Cardiac muscle cell (in vitro differentiated cells and primary cell): ENCODE measurements around the gene RPUSD3. TPM values are rescaled to one million over a fixed set of nuclear protein-coding genes. Genes with fewer than 3 reads are reported as not detected.

Experiments
- DNase-seq, 2 donors: peaks; one replicate each; pipeline versions ENCODE4 v3.0.0 to v3.0.0-alpha.2; 2010 to 2017; ENCODE audit warnings: low read depth in 1 of 2, low spot score in 1 of 2
- H3K27ac ChIP-seq: fragments of 200-600 bp; sonication (generic); 2 replicates; pipeline ENCODE4 v1.5.1; 2016
- H3K27me3 ChIP-seq: fragments of 200-600 bp; sonication (generic); 2 replicates; pipeline ENCODE4 v1.6.0; 2016; ENCODE audit warnings: control low read depth
- H3K36me3 ChIP-seq: fragments of 200-600 bp; sonication (generic); 2 replicates; pipeline ENCODE4 v1.5.1; 2016; ENCODE audit warnings: control low read depth
- H3K4me1 ChIP-seq: fragments of 200-600 bp; sonication (generic); 2 replicates; pipeline ENCODE4 v1.8.1; 2017; ENCODE audit warnings: low read depth, mild to moderate bottlenecking, mixed run types
- H3K4me3 ChIP-seq: fragments of 200-600 bp; sonication (generic); 2 replicates; pipeline ENCODE4 v1.5.1; 2016; ENCODE audit warnings: mild to moderate bottlenecking
- H3K9me3 ChIP-seq: fragments of 200-600 bp; sonication (generic); 2 replicates; pipeline ENCODE4 v1.5.1; 2017; ENCODE audit warnings: low read depth, mild to moderate bottlenecking, control low read depth
- polyA plus RNA-seq: library from polyadenylated mRNA; unstranded; fragments of >200 nt; fragmentation: Nextera tagmentation; extraction: Ambion mirVana; gene quantifications from 2 replicates; pipeline ENCODE4 v1.2.1, GENCODE V29; 2016
- total RNA-seq: library from RNA; depleted of rRNA; stranded (reverse); fragments of >200 nt; gene quantifications from 2 replicates; pipeline ENCODE4 v1.2.3, GENCODE V29; 2016
- TF ChIP-seq, protein P1 (sequence below): IDR thresholded peaks from 2 replicates; pipeline ENCODE4 v1.5.1; 2012; ENCODE audit warnings: low read depth, mild to moderate bottlenecking, low read length

The RPUSD3 gene
- total and polyA plus RNA-seq, 2 experiments from 2014 or later = 78.1 to 122 TPM

- H3K27ac ChIP-seq = no peak overlapping the region
- no peak overlapping the region for H3K4me3 ChIP-seq
- H3K9me3 ChIP-seq = no peaks in the 10 kb centered on the region
- TF ChIP-seq, protein P1, sequence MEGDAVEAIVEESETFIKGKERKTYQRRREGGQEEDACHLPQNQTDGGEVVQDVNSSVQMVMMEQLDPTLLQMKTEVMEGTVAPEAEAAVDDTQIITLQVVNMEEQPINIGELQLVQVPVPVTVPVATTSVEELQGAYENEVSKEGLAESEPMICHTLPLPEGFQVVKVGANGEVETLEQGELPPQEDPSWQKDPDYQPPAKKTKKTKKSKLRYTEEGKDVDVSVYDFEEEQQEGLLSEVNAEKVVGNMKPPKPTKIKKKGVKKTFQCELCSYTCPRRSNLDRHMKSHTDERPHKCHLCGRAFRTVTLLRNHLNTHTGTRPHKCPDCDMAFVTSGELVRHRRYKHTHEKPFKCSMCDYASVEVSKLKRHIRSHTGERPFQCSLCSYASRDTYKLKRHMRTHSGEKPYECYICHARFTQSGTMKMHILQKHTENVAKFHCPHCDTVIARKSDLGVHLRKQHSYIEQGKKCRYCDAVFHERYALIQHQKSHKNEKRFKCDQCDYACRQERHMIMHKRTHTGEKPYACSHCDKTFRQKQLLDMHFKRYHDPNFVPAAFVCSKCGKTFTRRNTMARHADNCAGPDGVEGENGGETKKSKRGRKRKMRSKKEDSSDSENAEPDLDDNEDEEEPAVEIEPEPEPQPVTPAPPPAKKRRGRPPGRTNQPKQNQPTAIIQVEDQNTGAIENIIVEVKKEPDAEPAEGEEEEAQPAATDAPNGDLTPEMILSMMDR = peak; percentile 49
- DNase-seq = peak; percentile 41 to 52
- no peaks in the 10 kb centered on the region for H3K36me3 ChIP-seq
- H3K4me1 ChIP-seq = no peaks in the 10 kb centered on the region
- no peaks in the 10 kb centered on the region for H3K27me3 ChIP-seq
These were observed 22.9 kb downstream of the RPUSD3 start for GRCh38 chr3:9820946-9821345.

GRCh38 chr3:9820543-9820942, 23.3 kb downstream of the RPUSD3 start:
- TF ChIP-seq, protein P1 = no peak
- Histone ChIP-seq H3K27me3 (no peaks in the 10 kb centered on the region), H3K9me3 (no peaks in the 10 kb centered on the region), H3K27ac (no peak overlapping the region), H3K4me1 (no peaks in the 10 kb centered on the region), H3K4me3 (no peak overlapping the region), H3K36me3 (no peaks in the 10 kb centered on the region)
- no peak for DNase-seq

- no peak overlapping the region for H3K27ac ChIP-seq
- no peak for DNase-seq
- no peaks in the 10 kb centered on the region for H3K9me3 ChIP-seq
- TF ChIP-seq, protein P1 = no peak
- H3K4me3 ChIP-seq = no peak overlapping the region
- H3K4me1 ChIP-seq = no peaks in the 10 kb centered on the region
- H3K27me3 ChIP-seq = no peaks in the 10 kb centered on the region
- no peaks in the 10 kb centered on the region for H3K36me3 ChIP-seq
These were observed 25.0 kb downstream of the RPUSD3 start for GRCh38 chr3:9818666-9819335.

DNA sequence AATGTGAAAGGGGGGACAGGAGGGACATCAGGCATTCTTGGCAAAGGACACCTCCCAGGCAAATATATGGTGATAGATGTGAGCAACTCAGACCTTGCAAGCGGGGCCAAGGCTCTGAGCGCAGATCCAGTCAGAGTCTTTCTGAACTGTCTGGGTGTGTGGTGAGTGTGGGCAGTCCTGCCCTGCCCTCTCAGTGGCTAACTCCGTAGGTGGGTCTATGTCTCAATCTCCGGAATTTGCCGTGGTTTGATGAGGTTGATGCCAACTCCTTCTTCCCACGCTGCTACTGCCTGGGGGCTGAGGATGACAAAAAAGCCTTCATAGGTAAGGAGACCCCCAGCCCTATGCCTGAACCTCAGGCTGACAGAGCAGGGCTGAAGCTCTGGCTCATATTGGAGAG, 26.4 kb downstream of the RPUSD3 start:
- TF ChIP-seq, protein P1 = no peak
- no peak for DNase-seq
- H3K27ac ChIP-seq = no peak overlapping the region
- no peak overlapping the region for H3K4me3 ChIP-seq
- H3K36me3 ChIP-seq = no peaks in the 10 kb centered on the region
- H3K27me3 ChIP-seq = no peaks in the 10 kb centered on the region
- H3K4me1 ChIP-seq = no peaks in the 10 kb centered on the region
- no peaks in the 10 kb centered on the region for H3K9me3 ChIP-seq

GRCh38 chr3:9815986-9816385, 27.8 kb downstream of the RPUSD3 start:
- Histone ChIP-seq H3K9me3 (no peaks in the 10 kb centered on the region), H3K27me3 (no peaks in the 10 kb centered on the region), H3K4me3 (no peak overlapping the region), H3K27ac (no peak overlapping the region), H3K4me1 (no peaks in the 10 kb centered on the region), H3K36me3 (no peaks in the 10 kb centered on the region)
- TF ChIP-seq, protein P1 = no peak
- no peak for DNase-seq
